Activated T-cell treated with anti-CD3 and anti-CD28 coated beads, Interleukin-2, amount 50 U/mL, for 72 hours (primary cell): ENCODE results near the gene TNFAIP8L1. TPM values are rescaled to one million over a fixed set of nuclear protein-coding genes. Genes with fewer than 3 reads are reported as not detected.
A peak's percentile ranks its signal among the peaks of the same experiment; 100 is the strongest.
"Not testable (repeated sequence)": the region's sequence is repeated elsewhere in the genome, so short reads cannot be mapped to it uniquely, and the experiment has no call there.

Experiments used
- ATAC-seq, 2 donors: fragments of 150-1000 bp; cut with Tn5 transposase; replicated peaks in 1 of 2; 2 replicates each; pipeline ENCODE4 v1.10.0; 2021; ENCODE audit warnings: moderate library complexity in 2 of 2, mild to moderate bottlenecking in 1 of 2
- DNase-seq, 2 donors: peaks; one replicate each; pipeline ENCODE4 v3.0.0; 2021 to 2022; ENCODE audit warnings: mixed read lengths in 1 of 2
- H3K27ac Mint-ChIP-seq: one replicate; pipeline ENCODE4 v1.8.0; 2022; ENCODE audit warnings: mild to moderate bottlenecking, moderate library complexity, mixed read lengths
- H3K27me3 Mint-ChIP-seq: one replicate; pipeline ENCODE4 v1.8.0; 2022; ENCODE audit warnings: low read depth, mixed read lengths
- H3K36me3 Mint-ChIP-seq, 2 donors: one replicate each; pipeline ENCODE4 v1.8.0; 2022; ENCODE audit warnings: mixed read lengths in 2 of 2, mild to moderate bottlenecking in 1 of 2; ENCODE audit not compliant: insufficient read depth in 2 of 2
- H3K4me1 Mint-ChIP-seq: one replicate; pipeline ENCODE4 v1.8.0; 2022; ENCODE audit warnings: low read depth, mixed read lengths
- H3K4me3 Mint-ChIP-seq, 2 donors: one replicate each; pipeline ENCODE4 v1.8.0; 2022; ENCODE audit warnings: mild to moderate bottlenecking in 2 of 2, mixed read lengths in 2 of 2, moderate library complexity in 2 of 2
- H3K9me3 Mint-ChIP-seq, 2 donors: one replicate each; pipeline ENCODE4 v1.8.0; 2022; ENCODE audit warnings: mixed read lengths in 2 of 2
- total RNA-seq, 2 donors: library from RNA; stranded (reverse); gene quantifications; one replicate each; pipeline ENCODE4 v1.2.3, GENCODE V29; 2022

Gene TNFAIP8L1
- total RNA-seq, 2 donors from 2014 or later = 22.1 to 25.7 TPM

DNA sequence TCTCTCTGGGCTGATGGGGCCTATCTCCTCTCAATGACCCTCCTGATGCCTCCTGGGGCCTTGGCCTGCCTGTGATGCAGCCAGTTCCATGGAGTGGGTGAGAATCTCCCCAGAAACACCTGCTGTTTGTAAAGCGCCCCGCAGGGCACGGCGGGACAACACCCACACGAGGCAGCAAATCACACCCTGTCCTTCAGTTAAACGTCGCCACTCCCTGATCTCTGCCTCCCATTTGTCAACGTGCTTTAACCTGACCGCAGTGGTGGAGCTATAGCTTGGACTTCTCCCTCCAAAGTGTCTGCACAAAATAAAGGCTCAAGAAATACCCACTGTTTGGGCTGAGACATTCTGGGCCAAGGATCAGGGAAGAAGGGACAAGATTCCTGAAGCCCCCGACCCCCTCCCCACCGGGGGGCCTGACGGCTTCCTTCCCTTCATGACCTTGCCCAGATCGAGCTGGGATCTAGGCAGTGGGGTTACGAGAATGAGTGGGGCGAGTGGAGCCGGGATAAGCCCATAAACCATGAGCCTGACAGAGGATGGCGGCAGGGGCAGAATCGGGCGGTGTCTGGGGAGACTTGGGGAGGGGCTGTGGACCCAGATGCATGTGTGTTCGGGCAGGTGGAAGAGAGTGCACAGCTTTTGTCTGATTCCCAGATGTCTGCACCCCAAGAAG lies 22.8 kb downstream of the TNFAIP8L1 start:
- Mint-ChIP-seq H3K9me3 (no peaks in the 10 kb centered on the region), H3K27ac (no peak overlapping the region), H3K36me3 (peaks cover 2 to 11% of the 10 kb centered on the region in 2 donors), H3K27me3 (no peaks in the 10 kb centered on the region), H3K4me3 (no peak overlapping the region), H3K4me1 (peaks cover 10% of the 10 kb centered on the region)
- DNase-seq (no peak), ATAC-seq (no peak)

GRCh38 chr19:4662812-4663211 lies 23.5 kb downstream of the TNFAIP8L1 start:
- peaks cover 2 to 11% of the 10 kb centered on the region in 2 donors for H3K36me3 Mint-ChIP-seq

GRCh38 chr19:4664642-4665041 lies 25.3 kb downstream of the TNFAIP8L1 start:
- no peak overlapping the region for H3K27ac Mint-ChIP-seq
- H3K9me3 Mint-ChIP-seq = no peaks in the 10 kb centered on the region
- no peaks in the 10 kb centered on the region for H3K27me3 Mint-ChIP-seq
- no peak for ATAC-seq
- no peak for DNase-seq
- peaks cover 2 to 12% of the 10 kb centered on the region in 2 donors for H3K36me3 Mint-ChIP-seq
- peaks cover 29% of the 10 kb centered on the region for H3K4me1 Mint-ChIP-seq
- no peak overlapping the region for H3K4me3 Mint-ChIP-seq

More at GRCh38 chr19:4662812-4663211, 23.5 kb downstream of the TNFAIP8L1 start:
- Mint-ChIP-seq H3K9me3 (no peaks in the 10 kb centered on the region), H3K27me3 (no peaks in the 10 kb centered on the region), H3K27ac (no peak overlapping the region), H3K4me3 (no peak overlapping the region), H3K4me1 (peaks cover 11% of the 10 kb centered on the region)
- no peak for ATAC-seq
- no peak for DNase-seq

- peaks cover 19% of the 10 kb centered on the region for H3K4me1 Mint-ChIP-seq
- ATAC-seq = peak; percentile 99
- DNase-seq = peak; percentile 96 to 98
- H3K9me3 Mint-ChIP-seq = no peaks in the 10 kb centered on the region
- H3K4me3 Mint-ChIP-seq = peak within 1 kb of the TSS; percentile 80 to 91
- no peaks in the 10 kb centered on the region for H3K27me3 Mint-ChIP-seq
- peaks cover 2 to 4% of the 10 kb centered on the region in 2 donors for H3K36me3 Mint-ChIP-seq
- H3K27ac Mint-ChIP-seq = peak within 1 kb of the TSS; percentile 74
These were observed 30.6 kb downstream of the TNFAIP8L1 start, which contains the start of gene MYDGF for GRCh38 chr19:4669723-4670480. MYDGF (minus strand) TSS chr19:4670342; CDS start chr19:4670334, 8 bp downstream.

DNA sequence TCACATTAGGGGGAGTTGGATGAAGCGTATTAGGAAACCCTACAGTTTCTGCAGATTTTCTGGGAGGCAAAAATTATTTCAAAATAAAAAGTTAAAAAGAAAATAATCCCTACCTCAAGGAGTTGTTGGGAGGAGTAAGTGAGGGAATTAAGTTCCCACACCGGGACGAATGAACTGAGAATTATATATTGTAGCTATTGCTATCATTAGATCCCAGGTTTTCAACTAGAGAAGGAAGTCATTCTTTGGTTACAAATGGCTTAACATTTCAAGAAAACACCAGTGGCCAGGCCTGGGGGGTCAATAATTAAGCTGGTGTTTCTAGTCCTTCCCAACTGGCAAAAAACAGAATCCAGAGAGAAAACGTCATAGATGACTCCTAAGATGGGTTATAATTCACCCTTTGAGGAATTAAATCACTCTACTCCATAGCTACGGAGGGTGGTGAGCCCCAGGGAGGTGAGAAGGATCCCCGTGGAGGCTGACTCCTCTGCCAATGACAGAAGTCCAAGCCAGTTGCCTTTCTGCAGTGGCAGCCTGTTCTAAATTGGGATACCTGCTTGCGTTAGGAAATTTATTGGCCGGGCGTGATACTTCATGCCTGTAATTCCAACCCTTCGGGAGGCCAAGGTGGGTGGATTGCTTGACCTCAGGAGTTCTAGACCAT lies 32.0 kb downstream of the TNFAIP8L1 start:
- Mint-ChIP-seq H3K9me3 (no peaks in the 10 kb centered on the region), H3K27ac (peak overlapping the region; percentile 43), H3K27me3 (no peaks in the 10 kb centered on the region), H3K4me3 (no peak overlapping the region), H3K4me1 (peaks cover 19% of the 10 kb centered on the region), H3K36me3 (peaks cover 2 to 4% of the 10 kb centered on the region in 2 donors)
- no peak for ATAC-seq
- no peak for DNase-seq

DNA sequence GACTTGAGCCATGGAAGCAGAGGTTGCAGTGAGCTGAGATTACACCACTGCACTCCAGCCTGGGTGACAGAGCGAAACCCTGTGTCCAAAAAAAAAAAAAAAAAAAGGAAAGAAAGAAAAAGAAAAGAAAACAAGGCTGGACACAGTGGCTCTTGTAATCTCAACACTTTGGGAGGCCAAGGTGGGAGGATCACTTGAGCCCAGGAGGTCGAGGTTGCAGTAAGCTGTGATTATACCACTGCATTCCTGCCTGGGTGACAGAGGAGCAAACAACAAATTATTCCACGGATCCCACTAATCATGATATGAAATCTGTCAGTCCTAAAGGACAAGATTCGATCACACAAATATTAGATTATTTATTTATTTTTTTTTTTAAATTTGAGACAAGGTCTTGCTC lies 33.9 kb downstream of the TNFAIP8L1 start:
- no peak overlapping the region for H3K4me3 Mint-ChIP-seq
- H3K9me3 Mint-ChIP-seq = no peaks in the 10 kb centered on the region
- ATAC-seq (no peak), DNase-seq (no peak)
- no peaks in the 10 kb centered on the region for H3K27me3 Mint-ChIP-seq
- H3K4me1 Mint-ChIP-seq = peaks cover 15% of the 10 kb centered on the region
- no peak overlapping the region for H3K27ac Mint-ChIP-seq
- peaks cover 2 to 5% of the 10 kb centered on the region in 2 donors for H3K36me3 Mint-ChIP-seq

- Mint-ChIP-seq H3K36me3 (peaks cover 2 to 5% of the 10 kb centered on the region in 2 donors), H3K9me3 (no peaks in the 10 kb centered on the region), H3K27me3 (no peaks in the 10 kb centered on the region), H3K4me3 (no peak overlapping the region), H3K4me1 (peaks cover 10% of the 10 kb centered on the region), H3K27ac (no peak overlapping the region)
- ATAC-seq (no peak), DNase-seq (no peak)
These were observed 34.4 kb downstream of the TNFAIP8L1 start for GRCh38 chr19:4673726-4674125.

DNA sequence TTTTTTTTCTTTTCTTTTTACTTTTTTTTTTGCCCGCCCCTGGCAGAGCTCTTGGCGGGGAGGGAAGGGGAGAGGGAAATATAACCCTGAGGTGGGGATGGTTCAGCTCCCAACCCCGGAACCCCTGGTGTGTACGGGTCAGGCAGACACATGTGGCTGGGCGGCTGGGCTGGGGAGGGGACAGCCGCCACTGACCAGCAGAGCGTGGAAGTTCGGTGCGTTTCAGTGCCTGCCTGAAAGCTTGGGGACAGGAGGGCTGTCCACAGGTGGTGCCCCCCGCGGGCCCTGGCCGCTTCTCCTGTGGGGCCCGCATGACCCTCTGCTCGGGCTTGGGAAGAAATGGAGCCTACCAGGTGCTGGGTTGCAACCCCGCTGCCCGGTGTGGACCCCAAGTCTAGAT lies 36.0 kb downstream of the TNFAIP8L1 start:
- H3K36me3 Mint-ChIP-seq = peaks cover 0 to 1% of the 10 kb centered on the region in 2 donors

GRCh38 chr19:4676955-4677731 lies 37.8 kb downstream of the TNFAIP8L1 start:
- Mint-ChIP-seq H3K36me3 (peaks cover 0 to 1% of the 10 kb centered on the region in 2 donors), H3K4me1 (no peaks in the 10 kb centered on the region), H3K9me3 (no peaks in the 10 kb centered on the region), H3K4me3 (no peak overlapping the region), H3K27ac (no peak overlapping the region), H3K27me3 (no peaks in the 10 kb centered on the region)
- ATAC-seq (peak; percentile 24 to 34), DNase-seq (peak; percentile 46 to 48)

More for the DNA sequence above, 36.0 kb downstream of the TNFAIP8L1 start:
- H3K4me1 Mint-ChIP-seq = no peaks in the 10 kb centered on the region
- H3K27me3 Mint-ChIP-seq = no peaks in the 10 kb centered on the region
- H3K27ac Mint-ChIP-seq = no peak overlapping the region
- H3K4me3 Mint-ChIP-seq = no peak overlapping the region
- ATAC-seq (no peak), DNase-seq (no peak)
- no peaks in the 10 kb centered on the region for H3K9me3 Mint-ChIP-seq

DNA sequence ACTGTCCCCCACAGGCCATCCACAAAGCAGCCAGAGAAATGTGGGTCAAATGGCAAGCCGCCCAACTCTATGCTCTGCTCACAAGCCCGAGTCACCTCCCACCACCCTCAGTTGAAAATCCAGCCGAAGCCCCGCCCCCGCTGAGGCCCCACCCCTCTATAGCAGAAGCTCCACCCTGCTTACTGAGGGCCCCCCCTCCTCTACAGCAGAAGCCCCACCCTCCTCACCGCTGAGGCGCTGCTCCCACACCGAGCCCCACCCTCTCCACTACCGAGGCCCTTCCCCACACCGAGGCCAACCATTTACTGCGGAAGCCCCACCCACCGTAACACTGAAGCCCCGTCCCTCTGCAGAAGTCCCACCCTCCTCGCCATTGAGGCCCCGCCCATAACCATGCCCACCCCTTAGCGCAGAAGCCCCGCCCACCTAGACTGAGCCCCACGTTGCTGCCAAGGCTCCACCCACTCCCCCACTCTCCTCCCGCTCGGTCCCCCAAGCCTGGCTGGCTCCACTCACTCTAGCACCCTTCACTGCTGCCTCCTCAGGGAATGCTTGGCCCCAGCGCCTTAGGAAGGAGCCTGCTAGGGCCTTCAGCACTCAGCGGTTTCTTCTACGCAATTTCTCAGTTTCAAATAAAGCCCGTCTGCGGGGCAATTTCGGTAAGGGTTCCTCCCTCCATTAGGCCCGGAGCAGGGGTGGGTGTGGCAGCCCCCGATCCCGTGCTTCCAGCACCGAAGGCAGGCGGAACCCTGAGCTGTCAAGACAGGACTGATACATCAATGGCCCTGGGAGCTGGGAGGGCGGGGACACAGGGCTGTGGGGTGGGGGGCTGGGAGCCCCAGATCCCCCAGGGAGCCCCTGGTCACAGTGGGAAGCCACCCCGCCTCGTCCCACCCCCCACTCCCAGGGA lies 39.8 kb downstream of the TNFAIP8L1 start:
- ATAC-seq = peak; percentile 36 to 43
- no peaks in the 10 kb centered on the region for H3K9me3 Mint-ChIP-seq
- H3K4me1 Mint-ChIP-seq = no peaks in the 10 kb centered on the region
- no peak overlapping the region for H3K4me3 Mint-ChIP-seq
- H3K36me3 Mint-ChIP-seq = peaks cover 0 to 3% of the 10 kb centered on the region in 2 donors
- H3K27ac Mint-ChIP-seq = no peak overlapping the region
- DNase-seq = peak in 1 of 2 donors; percentile 16
- no peaks in the 10 kb centered on the region for H3K27me3 Mint-ChIP-seq

DNA sequence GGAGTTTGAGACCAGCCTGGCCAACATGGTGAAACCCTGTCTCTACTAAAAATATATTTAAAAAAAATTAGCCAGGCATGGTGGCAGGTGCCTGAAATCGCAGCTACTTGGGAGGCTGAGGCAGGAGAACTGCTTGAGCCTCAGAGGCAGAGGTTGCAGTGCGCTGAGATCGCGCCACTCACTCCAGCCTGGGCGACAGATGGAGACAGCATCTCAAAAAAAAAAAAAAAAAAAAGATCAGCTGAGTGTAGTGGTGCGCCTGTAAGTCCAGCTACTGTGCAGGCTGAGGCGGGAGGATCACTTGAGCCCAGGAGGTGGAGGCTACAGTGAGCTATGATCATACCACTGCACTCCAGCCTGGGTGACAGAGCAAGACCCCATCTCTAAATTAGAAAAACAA lies 40.7 kb downstream of the TNFAIP8L1 start:
- not testable (repeated sequence) for H3K4me1 Mint-ChIP-seq, H3K27me3 Mint-ChIP-seq, DNase-seq, H3K4me3 Mint-ChIP-seq, H3K9me3 Mint-ChIP-seq, H3K36me3 Mint-ChIP-seq, ATAC-seq, H3K27ac Mint-ChIP-seq
